ENCODE results near the gene KCNC3.

Gene KCNC3

DNA sequence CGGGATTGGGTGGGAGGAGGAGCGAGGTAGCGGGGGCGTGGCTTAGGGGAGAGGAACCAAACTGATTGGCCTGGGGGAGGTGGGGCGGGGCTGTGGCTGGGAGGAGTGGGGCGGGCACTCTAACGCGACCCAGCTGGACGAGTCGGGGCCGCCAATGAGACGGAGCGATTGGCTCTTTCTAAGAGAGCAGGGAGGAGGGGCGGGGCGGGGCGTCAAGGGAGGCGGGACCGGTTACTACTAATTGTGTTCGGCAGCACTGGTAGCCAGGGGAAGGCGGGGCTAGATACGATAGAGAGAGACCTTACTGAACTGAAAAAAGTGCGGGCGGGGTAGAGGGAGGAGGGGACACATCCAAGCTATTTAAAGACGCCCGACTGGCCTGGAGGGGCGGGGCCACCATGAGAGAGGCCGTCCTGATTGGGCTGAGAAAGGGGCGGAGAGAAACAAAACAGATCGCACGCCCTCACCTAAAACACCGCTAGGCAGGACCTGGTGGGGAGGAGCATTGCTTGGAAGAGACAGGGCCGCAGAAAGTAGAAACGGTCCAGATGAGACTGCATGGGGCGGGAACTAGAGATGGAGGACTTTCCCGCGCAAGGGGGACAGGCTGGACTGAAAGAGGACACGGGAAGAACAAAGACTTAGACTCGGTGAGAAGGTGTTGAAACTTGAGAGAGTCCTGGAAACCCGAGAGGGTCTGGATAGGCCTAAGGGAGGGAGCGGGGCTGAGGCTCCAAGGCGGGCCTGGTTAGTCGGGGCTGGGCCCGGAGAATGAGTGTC is at the start of gene KCNC3:
KCNC3 (minus strand) TSS at position 232 of the 780 bp plus-strand sequence. CDS start 295 bp downstream, outside the sequence.
- DNase-seq (ENCODE audit: low read depth in 2 of 2), result peak; percentile 82 to 85

- no peak for DNase-seq (ENCODE audit: low read depth in 2 of 2)
Measured at GRCh38 chr19:50378863-50379236, 49.7 kb upstream of the KCNC3 start.

DNA sequence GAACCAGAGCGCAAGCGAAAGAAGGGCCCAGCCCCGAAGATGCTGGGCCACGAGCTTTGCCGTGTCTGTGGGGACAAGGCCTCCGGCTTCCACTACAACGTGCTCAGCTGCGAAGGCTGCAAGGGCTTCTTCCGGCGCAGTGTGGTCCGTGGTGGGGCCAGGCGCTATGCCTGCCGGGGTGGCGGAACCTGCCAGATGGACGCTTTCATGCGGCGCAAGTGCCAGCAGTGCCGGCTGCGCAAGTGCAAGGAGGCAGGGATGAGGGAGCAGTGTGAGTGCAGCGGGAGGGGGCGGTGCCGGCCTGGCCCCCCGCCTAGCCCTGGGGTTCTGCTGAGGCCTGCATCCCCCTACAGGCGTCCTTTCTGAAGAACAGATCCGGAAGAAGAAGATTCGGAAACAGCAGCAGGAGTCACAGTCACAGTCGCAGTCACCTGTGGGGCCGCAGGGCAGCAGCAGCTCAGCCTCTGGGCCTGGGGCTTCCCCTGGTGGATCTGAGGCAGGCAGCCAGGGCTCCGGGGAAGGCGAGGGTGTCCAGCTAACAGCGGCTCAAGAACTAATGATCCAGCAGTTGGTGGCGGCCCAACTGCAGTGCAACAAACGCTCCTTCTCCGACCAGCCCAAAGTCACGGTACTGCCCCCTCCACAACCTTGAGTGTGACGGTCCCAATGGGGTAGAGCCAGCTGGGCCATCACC is 49.1 kb upstream of the KCNC3 start:
- DNase-seq (ENCODE audit: low read depth in 2 of 2), result no peak

GRCh38 chr19:50377517-50377916 is 48.3 kb upstream of the KCNC3 start:
- DNase-seq (ENCODE audit: low read depth in 2 of 2), result no peak

- DNase-seq (ENCODE audit: low read depth in 2 of 2), result no peak
Measured at GRCh38 chr19:50377051-50377461, 47.9 kb upstream of the KCNC3 start.

GRCh38 chr19:50376166-50377050 is 47.2 kb upstream of the KCNC3 start, which contains the start of gene NR1H2:
TSS of gene NR1H2 (plus strand) at chr19:50376457. CDS start at chr19:50377606, 1,149 bp downstream.
- DNase-seq (ENCODE audit: low read depth in 2 of 2), result peak; percentile 93

DNA sequence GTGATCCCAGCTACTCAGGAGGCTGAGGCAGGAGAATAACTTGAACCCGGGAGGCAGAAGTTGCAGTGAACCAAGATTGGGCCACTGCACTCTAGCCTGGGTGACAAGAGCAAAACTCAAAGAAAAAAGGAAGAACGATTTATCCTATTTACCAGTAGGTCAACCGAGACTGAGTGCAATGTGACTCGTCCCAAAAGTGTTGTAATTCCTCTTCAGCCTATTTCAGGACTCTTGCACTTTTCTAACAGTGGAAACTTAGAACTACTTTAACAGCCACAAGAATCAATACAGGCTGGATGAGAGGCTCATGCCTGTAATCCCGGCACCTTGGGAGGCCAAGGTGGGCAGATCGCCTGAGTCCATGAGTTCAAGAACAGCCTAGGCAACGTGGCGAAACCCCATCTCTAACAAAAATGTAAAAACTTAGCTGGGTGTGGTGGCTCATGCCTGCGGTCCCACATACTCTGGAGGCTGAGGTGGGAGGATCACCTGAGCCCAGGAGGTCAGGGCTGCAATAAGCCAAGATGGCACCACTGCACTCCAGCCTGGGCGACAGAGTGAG is 42.8 kb upstream of the KCNC3 start:
- no peak for DNase-seq (ENCODE audit: low read depth in 2 of 2)

- DNase-seq (ENCODE audit: low read depth in 2 of 2), result peak; percentile 72
Measured at GRCh38 chr19:50368649-50369570, 39.7 kb upstream of the KCNC3 start.

DNA sequence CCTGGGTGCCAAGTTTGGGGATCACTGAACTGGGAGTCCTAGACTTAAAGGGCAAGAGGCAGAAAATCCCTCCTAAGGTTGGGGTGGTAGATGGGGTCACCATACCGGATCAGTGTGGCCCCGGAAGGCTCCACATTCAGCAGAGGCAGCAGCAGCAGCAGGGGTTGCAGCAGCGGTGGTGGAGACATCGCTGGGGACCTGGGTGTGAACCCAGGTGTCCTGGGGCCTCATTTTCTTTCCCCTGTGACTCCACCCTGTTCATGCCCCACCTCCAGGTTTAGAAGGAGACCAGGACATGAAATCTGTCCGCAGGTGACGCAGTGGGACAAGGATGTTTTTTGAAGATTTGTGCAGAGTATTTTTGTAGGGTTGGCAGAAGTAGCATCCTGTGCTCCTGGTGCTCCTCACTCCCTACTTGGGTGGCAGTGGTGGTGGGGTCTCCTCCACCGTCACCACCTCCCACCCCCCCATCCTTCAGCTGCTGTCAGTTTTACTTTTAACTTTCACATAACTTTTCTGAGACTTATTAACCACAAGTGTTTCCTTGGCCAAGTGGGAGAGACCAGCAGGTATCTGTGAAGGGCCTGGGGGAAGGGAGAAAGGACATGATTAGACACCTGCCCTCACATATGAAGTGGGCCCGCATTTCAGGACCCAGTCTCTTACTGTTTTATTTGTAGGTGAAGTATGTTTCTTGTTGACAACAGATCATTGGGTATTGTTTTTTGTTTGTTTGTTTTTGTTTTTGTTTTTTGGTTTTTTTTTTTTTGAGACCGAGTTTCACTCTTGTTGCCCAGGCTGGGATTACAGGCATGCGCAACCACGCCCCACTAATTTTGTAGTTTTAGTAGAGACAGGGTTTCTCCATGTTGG is 36.5 kb upstream of the KCNC3 start, which contains the start of gene NAPSA:
NAPSA (minus strand) TSS at position 206 of the 873 bp plus-strand sequence; CDS start at position 188, 18 bp downstream.
- DNase-seq (ENCODE audit: low read depth in 2 of 2), result no peak

- no peak for DNase-seq (ENCODE audit: low read depth in 2 of 2)
Measured at GRCh38 chr19:50362656-50363424, 33.7 kb upstream of the KCNC3 start.

- DNase-seq (ENCODE audit: low read depth in 2 of 2), result no peak
Measured at GRCh38 chr19:50362030-50362412, 32.8 kb upstream of the KCNC3 start.

DNA sequence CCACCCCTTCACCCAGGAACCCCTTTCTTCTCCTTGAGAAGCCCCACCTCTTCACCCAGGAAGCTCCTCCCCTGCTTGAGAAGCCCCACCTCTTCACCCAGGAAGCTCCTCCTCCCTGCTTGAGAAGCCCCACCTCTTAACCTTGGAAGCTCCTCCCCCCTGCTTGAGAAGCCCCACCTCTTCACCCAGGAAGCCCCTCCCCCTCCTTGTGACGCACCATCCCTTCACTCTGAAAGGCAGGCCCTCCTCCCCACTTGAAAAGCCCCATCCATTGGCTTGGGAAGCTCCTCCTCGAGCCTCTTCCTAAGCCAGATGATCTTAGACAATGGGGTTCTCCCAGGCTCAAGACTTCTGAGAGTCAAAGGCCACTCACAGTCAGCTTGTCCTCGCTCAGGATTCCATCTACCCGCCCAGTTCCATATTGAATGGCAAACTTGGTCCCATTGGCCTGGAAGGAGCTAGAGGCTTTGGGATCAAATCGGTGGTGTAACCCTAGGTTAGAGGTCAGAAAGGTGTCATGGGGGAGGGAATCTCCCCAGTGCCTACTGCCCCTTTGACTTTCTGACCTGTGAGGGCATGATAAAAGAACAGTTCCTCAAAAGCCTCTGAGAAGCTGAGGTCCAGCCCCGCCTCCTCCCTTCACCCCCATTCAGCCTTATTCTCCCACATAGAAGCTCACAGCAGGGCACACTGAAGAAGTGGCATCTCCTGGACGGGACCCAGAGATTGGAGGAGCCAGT is 32.3 kb upstream of the KCNC3 start:
- DNase-seq (ENCODE audit: low read depth in 2 of 2), result no peak

GRCh38 chr19:50359328-50359818 is 30.2 kb upstream of the KCNC3 start:
- no peak for DNase-seq (ENCODE audit: low read depth in 2 of 2)

DNA sequence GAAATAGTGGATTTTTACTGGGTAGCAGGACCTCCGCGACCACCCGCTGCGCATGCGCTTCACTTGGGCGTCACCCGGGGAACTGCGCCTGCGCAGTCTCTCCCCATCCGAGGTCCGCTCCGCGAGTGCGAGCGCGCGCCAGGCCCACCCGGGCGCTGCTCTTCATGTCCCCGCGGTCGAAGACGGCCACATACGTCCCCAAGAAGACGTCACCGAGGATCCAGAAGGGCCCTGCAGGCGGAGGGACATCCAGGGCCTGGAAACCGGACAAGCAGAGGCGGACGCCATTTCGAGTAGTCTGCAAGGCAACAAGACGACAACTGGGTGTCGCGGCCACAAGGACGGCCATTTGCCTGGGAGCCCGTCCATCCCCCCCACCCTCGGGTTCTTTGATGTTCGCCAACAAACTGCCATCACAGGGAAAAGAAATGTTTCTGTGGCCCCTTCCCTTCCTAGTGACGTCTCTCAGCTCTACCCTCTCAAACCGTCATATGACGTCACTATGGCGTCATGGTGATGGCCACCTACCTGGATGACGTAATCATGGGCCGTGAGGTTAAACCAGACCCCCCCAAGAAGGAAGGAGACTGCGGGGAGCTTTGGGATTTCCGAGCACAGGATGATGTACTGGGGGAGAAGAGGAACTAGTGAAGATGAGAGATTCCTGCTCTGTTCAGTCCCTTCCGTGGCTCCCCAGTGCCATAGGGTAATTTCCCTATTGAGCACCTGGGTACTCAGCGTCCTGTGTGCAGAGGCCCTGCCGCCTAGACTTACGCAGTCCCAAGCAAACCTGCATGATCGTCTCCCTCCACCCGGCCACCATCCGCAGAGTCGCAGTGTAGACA is 29.5 kb upstream of the KCNC3 start:
- DNase-seq (ENCODE audit: low read depth in 2 of 2), result peak; percentile 13 to 15

DNA sequence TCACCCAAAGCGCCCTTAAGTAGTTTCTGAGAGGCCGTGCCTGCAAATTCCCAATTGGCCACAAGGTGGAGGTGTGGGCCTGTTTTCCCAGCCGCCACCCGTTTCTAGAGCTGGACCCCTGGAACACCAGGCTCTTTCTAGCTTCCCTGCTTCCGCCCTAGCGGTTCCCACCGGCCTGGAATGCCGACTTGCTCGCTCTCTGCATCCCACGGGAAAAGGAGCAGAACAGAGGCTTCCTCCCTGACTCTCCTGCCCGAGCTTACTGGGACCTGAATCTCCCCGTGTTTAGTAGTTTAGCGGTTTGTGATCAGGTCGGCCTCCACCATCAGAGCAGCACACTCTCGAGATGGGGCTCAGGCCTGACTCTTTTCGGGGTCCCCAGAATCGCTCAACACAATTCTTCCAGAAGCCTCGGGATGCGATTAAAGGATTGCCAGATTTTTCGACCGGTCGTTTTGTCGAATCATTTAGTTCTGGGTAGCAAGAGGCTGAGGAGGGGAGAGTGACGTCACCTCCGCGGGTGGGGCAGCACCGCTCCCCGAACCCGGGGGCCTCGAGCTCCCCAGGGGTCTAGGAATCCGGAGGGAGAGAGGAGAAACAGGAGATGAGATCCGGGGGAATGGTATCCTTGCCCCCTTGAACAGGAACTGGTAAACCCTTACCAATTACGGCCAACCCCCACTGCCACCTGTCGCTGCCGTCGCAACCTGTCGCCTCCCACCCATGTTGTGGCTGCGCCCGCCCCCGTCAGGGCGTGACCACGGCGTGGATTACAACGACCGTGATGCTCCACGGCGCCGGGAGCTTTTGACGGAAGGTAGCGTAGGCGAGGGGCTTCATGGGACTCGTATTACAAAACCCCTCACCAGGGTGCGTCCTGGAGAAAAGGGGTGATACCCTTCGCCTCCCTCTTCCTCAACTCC is 28.3 kb upstream of the KCNC3 start:
- DNase-seq (ENCODE audit: low read depth in 2 of 2), result peak; percentile 26 to 32

- no peak for DNase-seq (ENCODE audit: low read depth in 2 of 2)
Measured at GRCh38 chr19:50356691-50357177, 27.6 kb upstream of the KCNC3 start.

All from fibroblast of skin of left quadriceps (primary cell).